ENCODE measurements around the gene DPY19L3.

DPY19L3 gene, protein sequence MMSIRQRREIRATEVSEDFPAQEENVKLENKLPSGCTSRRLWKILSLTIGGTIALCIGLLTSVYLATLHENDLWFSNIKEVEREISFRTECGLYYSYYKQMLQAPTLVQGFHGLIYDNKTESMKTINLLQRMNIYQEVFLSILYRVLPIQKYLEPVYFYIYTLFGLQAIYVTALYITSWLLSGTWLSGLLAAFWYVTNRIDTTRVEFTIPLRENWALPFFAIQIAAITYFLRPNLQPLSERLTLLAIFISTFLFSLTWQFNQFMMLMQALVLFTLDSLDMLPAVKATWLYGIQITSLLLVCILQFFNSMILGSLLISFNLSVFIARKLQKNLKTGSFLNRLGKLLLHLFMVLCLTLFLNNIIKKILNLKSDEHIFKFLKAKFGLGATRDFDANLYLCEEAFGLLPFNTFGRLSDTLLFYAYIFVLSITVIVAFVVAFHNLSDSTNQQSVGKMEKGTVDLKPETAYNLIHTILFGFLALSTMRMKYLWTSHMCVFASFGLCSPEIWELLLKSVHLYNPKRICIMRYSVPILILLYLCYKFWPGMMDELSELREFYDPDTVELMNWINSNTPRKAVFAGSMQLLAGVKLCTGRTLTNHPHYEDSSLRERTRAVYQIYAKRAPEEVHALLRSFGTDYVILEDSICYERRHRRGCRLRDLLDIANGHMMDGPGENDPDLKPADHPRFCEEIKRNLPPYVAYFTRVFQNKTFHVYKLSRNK

GRCh38 chr19:32405431-32406160 lies at the start of gene DPY19L3:
DPY19L3 (plus strand) TSS chr19:32405770; CDS start chr19:32408254, 2,484 bp downstream.
- peak; percentile 96 for TF ChIP-seq POLR2A (IDR thresholded peaks at IDR 0.05; ENCODE audit: low read depth, low read length)
- peak; percentile 96 for DNase-seq (ENCODE audit: insufficient read length, low spot score)
- no peak for FAIRE-seq

GRCh38 chr19:32357720-32358119 lies 47.9 kb upstream of the DPY19L3 start:
- TF ChIP-seq POLR2A (IDR thresholded peaks at IDR 0.05; ENCODE audit: low read depth, low read length): no peak
- DNase-seq (ENCODE audit: insufficient read length, low spot score): no peak
- FAIRE-seq: no peak

DNA sequence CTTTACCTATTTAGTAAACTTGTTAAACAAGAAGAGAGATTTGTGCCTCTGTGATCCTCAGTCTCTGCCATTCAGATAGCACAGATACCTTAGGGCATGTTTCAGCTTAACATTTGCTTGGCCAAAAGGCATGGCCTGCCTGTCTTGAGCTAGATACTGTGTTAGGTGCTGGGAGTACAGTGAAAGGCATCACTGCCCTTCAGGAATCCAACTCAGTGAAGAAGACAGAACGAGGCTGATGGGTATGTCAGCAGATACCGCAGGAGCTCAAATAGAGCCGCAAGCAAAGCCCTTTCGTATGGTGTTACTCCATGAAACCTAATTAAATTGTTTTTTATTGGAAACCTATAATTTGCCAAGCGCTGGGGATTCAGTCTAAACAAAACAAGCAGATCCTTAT lies 47.2 kb upstream of the DPY19L3 start:
- no peak for TF ChIP-seq POLR2A (IDR thresholded peaks at IDR 0.05; ENCODE audit: low read depth, low read length)
- no peak for DNase-seq (ENCODE audit: insufficient read length, low spot score)
- no peak for FAIRE-seq

GRCh38 chr19:32359581-32359980 lies 46.0 kb upstream of the DPY19L3 start:
- no peak for TF ChIP-seq POLR2A (IDR thresholded peaks at IDR 0.05; ENCODE audit: low read depth, low read length)
- FAIRE-seq (no peak), DNase-seq (ENCODE audit: insufficient read length, low spot score) (no peak)

- FAIRE-seq (no peak), DNase-seq (ENCODE audit: insufficient read length, low spot score) (no peak)
- no peak for TF ChIP-seq POLR2A (IDR thresholded peaks at IDR 0.05; ENCODE audit: low read depth, low read length)
Measured at GRCh38 chr19:32361574-32362317, 43.8 kb upstream of the DPY19L3 start.

- TF ChIP-seq POLR2A (IDR thresholded peaks at IDR 0.05; ENCODE audit: low read depth, low read length): no peak
- DNase-seq (ENCODE audit: insufficient read length, low spot score) (no peak), FAIRE-seq (no peak)
Measured at GRCh38 chr19:32362318-32362691, 43.3 kb upstream of the DPY19L3 start.

GRCh38 chr19:32363175-32363574 lies 42.4 kb upstream of the DPY19L3 start:
- no peak for TF ChIP-seq POLR2A (IDR thresholded peaks at IDR 0.05; ENCODE audit: low read depth, low read length)
- no peak for DNase-seq (ENCODE audit: insufficient read length, low spot score)
- FAIRE-seq: no peak

GRCh38 chr19:32363632-32364031 lies 41.9 kb upstream of the DPY19L3 start:
- DNase-seq (ENCODE audit: insufficient read length, low spot score) (no peak), FAIRE-seq (no peak)
- TF ChIP-seq POLR2A (IDR thresholded peaks at IDR 0.05; ENCODE audit: low read depth, low read length): no peak

DNA sequence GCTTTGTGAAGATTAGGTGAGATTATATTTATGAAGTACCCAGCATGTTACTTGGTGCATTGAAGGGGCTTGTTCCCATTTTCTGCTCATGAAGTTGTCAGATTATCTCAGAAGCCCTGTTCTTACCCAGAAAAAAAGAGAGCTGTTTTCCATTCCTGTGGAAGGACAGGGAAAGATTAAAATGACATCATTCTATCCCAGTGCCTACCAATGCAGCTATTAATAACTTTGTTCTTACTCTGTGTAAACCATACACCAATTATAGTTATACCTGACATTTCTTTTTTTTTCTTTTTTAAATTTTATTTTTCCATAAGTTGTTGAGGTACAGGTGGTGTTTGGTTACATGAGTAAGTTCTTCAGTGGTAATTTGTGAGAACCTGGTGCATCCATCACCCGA lies 41.5 kb upstream of the DPY19L3 start:
- TF ChIP-seq POLR2A (IDR thresholded peaks at IDR 0.05; ENCODE audit: low read depth, low read length): no peak
- DNase-seq (ENCODE audit: insufficient read length, low spot score) (no peak), FAIRE-seq (no peak)

DNA sequence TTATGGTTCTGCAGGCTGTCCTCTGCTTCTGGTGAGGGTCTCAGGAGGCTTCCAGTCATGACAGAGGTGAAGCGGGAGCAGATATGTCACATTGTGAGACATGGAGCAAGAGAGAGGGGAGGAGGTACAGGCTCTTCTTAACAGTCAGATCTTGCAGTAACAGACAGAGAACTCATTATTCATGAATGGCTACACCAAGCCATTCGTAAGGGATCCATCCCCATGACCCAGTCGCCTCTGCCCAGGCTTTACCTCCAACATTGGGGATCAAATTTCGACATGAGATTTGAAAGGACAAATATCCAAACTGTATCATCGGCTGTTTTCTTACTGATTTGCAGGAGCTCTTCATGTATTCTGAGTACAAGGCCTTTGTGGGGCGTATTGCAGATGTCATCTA lies 38.5 kb upstream of the DPY19L3 start:
- no peak for TF ChIP-seq POLR2A (IDR thresholded peaks at IDR 0.05; ENCODE audit: low read depth, low read length)
- FAIRE-seq (no peak), DNase-seq (ENCODE audit: insufficient read length, low spot score) (no peak)

DNA sequence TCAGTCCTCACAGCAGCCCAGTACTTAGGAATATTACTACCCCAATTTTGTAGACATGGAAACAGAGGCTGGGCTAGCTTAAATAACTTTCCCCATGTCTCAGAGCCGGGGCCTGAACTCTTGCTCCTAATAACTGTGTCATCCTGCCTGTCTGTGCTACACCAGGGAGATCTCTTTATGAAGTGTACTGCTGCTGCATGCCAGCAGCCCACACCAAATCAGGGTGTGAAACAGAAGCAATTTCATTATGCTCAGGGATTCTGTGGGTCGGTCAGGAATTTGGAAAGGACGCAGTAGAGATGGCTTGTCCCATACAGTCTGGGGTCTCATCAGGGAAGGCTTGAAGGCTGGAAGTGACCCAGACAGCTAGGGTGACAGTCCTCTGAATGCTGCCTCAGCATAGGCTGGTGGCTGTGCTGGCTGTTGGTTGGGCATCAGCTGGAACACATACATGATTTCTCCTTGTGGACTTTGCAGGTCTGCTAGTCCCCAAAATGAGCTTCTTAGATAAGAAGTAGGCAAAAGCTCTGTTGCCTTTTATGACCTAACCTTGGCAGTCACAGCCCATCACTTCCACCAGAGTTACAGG lies 37.5 kb upstream of the DPY19L3 start:
- no peak for TF ChIP-seq POLR2A (IDR thresholded peaks at IDR 0.05; ENCODE audit: low read depth, low read length)
- FAIRE-seq (no peak), DNase-seq (ENCODE audit: insufficient read length, low spot score) (no peak)

GRCh38 chr19:32368787-32369186 lies 36.8 kb upstream of the DPY19L3 start:
- FAIRE-seq (no peak), DNase-seq (ENCODE audit: insufficient read length, low spot score) (no peak)
- TF ChIP-seq POLR2A (IDR thresholded peaks at IDR 0.05; ENCODE audit: low read depth, low read length): no peak

Measured in H54 (cell line).